8988T (cell line): ENCODE results near the gene HFE.
"Not testable (repeated sequence)": the region's sequence is repeated elsewhere in the genome, so short reads cannot be mapped to it uniquely, and the experiment has no call there.

Source experiments
- DNase-seq: peaks from one replicate; pipeline ENCODE4 v3.0.0; 2011

Gene HFE

GRCh38 chr6:26064619-26065257, 22.5 kb upstream of the HFE start:
- no peak for DNase-seq

DNA sequence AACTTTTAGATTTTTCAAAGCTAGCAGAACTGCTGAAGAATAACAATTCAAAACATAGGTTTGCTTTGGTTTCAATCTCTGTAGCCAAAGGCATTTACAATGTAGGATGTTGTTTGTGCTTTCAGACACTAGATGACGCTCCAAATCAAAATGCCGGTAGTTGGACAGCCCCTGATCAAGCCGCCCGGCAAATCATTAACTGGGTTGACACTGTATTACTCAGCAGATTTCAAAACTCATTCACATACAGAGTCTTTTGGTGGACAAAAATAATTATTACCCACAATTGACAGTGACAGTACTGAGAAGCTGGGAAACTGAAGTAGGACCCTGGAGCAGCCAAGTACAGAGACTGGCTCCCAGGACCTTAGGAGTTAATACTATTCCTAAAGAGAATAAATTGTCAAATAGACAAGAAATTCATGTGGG, 21.3 kb upstream of the HFE start:
- no peak for DNase-seq

- no peak for DNase-seq
Observed at GRCh38 chr6:26067367-26067766, 19.9 kb upstream of the HFE start.

GRCh38 chr6:26068036-26068435, 19.2 kb upstream of the HFE start:
- DNase-seq, result no peak

GRCh38 chr6:26071135-26071534, 16.1 kb upstream of the HFE start:
- no peak for DNase-seq

DNA sequence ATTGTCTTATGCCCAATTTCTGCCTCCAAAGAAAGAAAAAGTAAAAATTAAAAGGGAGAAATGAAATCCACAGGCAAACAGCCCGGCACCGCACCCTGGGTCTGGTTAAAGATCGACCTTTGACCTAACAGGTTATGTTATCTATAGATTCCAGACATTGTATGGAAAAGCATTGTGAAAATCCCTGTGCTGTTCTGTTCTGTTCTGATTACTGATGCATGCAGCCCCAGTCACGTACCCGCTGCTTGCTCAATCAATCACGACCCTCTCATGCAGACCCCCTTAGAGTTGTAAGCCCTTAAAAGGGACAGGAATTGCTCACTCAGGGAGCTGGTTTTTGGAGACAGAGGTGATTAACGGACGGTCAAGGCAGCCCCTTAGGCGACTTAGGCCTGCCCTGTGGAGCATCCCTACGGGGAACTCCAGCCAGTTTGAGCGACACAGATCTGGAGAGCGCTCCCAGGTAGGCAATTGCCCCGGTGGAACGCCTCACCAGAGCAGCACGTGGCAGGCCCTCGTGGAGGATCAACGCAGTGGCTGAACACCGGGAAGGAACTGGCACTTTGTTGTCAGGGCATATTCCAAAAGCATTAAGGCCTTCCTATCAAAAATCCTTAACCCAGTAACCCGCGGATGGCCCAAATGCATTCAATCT, 12.0 kb upstream of the HFE start:
- DNase-seq, result no peak

- not testable (repeated sequence) for DNase-seq
Observed at GRCh38 chr6:26078066-26078465, 9.2 kb upstream of the HFE start.

GRCh38 chr6:26081096-26081495, 6.1 kb upstream of the HFE start:
- not testable (repeated sequence) for DNase-seq

- DNase-seq, result no peak
Observed at GRCh38 chr6:26086211-26086610, 1.0 kb upstream of the HFE start.

GRCh38 chr6:26088344-26088743, 1.1 kb downstream of the HFE start:
- DNase-seq, result no peak

DNA sequence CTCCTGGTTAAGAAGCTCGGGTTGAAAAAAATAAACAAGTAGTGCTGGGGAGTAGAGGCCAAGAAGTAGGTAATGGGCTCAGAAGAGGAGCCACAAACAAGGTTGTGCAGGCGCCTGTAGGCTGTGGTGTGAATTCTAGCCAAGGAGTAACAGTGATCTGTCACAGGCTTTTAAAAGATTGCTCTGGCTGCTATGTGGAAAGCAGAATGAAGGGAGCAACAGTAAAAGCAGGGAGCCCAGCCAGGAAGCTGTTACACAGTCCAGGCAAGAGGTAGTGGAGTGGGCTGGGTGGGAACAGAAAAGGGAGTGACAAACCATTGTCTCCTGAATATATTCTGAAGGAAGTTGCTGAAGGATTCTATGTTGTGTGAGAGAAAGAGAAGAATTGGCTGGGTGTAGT, 2.0 kb downstream of the HFE start:
- no peak for DNase-seq

- DNase-seq, result no peak
Observed at GRCh38 chr6:26092443-26092842, 5.2 kb downstream of the HFE start.

- DNase-seq, result no peak
Observed at GRCh38 chr6:26094036-26094435, 6.8 kb downstream of the HFE start.

- DNase-seq, result no peak
Observed at GRCh38 chr6:26097268-26097875, 10.1 kb downstream of the HFE start.

DNA sequence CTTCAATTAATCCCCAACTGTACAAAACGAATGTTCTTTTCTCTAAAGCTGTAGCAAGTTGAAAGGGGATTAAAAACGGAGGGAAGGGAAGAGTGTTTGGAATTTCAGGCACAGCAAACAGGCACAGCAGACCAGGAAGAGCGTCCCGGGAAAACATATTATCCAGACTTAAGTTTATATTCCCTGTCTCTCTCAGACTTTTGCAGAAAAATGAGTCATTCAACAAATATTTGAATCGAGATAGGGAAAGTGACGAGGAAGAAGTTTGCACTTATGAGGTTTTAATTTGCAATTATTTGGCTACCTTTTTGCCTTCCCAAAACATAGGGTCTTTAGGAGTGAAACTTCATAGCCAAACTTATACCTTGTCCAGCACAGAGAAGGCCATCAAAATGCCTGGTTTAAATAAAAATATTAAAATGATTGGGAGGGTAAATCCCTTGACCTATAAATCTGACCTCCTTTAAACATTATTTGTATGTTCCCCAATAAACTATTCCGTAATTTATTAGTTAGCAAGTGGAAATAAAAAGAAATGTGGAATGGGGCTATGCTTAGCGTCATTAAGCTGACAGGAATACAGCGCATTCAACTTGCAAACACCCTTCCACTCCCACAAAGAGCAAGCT, 16.0 kb downstream of the HFE start:
- no peak for DNase-seq

DNA sequence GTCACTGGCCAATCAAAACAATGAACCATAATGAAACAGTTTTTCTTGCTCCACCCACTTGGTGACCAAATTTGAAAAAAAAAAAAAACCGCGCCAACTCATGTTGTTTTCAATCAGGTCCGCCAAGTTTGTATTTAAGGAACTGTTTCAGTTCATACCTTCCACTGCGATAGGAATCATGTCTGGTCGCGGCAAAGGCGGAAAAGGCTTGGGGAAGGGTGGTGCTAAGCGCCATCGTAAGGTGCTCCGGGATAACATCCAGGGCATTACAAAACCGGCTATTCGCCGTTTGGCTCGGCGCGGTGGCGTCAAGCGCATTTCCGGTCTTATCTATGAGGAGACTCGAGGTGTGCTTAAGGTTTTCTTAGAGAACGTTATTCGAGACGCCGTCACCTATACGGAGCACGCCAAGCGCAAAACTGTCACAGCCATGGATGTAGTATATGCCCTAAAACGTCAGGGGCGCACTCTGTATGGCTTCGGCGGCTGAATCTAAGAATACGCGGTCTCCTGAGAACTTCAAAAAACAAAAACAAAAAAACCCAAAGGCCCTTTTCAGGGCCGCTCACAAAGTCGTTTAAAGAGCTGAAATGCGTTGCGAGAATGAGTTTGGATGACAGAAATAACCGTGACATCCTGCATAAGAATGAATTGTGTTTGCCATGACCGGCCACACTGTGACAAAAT, 16.7 kb downstream of the HFE start:
- no peak for DNase-seq

GRCh38 chr6:26104457-26105108, 17.4 kb downstream of the HFE start:
- DNase-seq, result no peak

- DNase-seq, result no peak
Observed at GRCh38 chr6:26105109-26105730, 18.0 kb downstream of the HFE start.

GRCh38 chr6:26105842-26106241, 18.6 kb downstream of the HFE start:
- DNase-seq, result no peak

DNA sequence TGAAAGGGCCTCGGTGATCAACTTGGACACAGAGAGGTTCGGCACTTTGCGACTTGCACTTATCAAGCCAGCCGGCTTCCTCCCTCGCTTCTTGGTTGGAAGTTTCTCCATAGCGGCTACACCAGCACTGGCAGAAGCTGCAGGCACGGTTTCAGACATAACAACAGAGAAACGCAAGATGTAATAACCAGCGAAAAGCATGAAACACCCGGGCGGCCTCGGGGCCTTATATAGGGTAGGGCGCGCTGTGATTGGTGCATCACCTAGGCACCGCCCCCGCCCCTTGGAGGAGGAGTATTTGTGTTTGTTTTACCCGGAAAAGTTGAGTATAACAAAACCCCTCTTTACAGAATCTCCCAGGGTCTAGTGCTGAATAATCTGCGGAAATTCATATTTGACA, 20.7 kb downstream of the HFE start:
- no peak for DNase-seq

DNA sequence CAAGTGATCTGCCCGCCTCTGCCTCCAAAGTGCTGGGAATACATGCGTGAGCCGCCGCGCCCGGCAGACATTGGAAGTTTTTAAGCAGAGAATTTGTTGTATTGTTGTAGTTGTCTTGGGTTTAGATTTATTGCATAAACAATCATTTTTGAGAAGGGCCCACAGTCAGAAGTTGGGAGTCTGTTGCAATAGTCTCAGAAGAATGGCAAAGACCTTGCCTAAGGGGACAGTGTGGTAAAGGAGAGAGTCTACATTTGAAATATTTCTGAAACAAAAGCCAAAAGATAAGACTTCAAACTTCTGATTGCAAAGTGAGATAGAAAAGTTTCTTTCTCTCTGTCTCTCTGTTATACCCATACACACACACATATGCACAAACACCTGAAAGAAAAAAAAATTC, 22.5 kb downstream of the HFE start:
- no peak for DNase-seq

DNA sequence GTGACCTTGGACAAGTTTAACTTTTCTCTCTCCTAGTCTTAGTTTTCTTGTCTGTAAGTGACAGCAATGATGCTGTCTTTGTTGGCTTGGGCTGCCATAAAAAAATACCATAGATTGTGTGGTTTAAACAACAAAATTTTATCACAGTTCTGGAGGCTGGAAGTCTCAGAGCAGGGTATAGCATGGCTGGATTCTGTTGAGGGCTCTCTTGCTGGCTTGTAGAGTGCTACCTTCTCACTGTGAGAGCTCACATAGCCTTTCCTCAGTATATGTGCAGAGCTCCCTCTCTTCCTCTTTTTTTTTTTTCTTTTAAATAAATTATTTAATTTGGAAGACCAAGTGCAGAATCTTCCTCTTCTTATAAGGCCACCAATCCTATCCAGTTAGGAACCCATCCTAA, 26.3 kb downstream of the HFE start:
- DNase-seq, result no peak
